A549 (cell line): Measurements from ENCODE around the gene TSFM. TPM values are rescaled to one million over a fixed set of nuclear protein-coding genes. Genes with fewer than 3 reads are reported as not detected.
A peak's percentile ranks its signal among the peaks of the same experiment; 100 is the strongest.

Source experiments
- ATAC-seq, 2 experiments: fragments of 200-7000 bp in 1 of 2; fragments of >200 bp in 1 of 2; cut with Nextera tagmentation in 1 of 2; cut with Tn5 transposase in 1 of 2; 3 replicates each; pipeline versions ENCODE4 v1.8.0 to v1.9.1; 2018 to 2020; ENCODE audit warnings: mild to moderate bottlenecking in 1 of 2, moderate library complexity in 1 of 2
- CTCF ChIA-PET: fragments of 300-600 bp; sonication (Branson Sonifier 250); formaldehyde crosslinking; extraction: SDS; loops from one replicate; lab custom pipeline; 2021; ENCODE audit warnings: antibody characterized with exemption, inconsistent platforms; lab: Yijun Ruan, JAX
- POLR2A ChIA-PET: fragments of 350-600 bp; formaldehyde crosslinking; extraction: SDS; loops from one replicate; lab custom pipeline; 2021; ENCODE audit warnings: antibody characterized with exemption, inconsistent platforms; lab: Yijun Ruan, JAX
- DNase-seq, 2 experiments: peaks; one replicate each; pipeline versions ENCODE4 v3.0.0 to v3.0.0-alpha.2; 2011 to 2016; ENCODE audit warnings: low read depth in 1 of 2, low spot score in 1 of 2
- FAIRE-seq: peaks from 2 replicates; lab custom pipeline; 2011; peaks lifted over from hg19 to GRCh38; lab: Jason Lieb, UNC
- H3K27ac ChIP-seq, 2 experiments: fragments of >200 bp; sonication (Bioruptor Twin); formaldehyde crosslinking; 3 replicates each; pipeline ENCODE4 v1.5.1; 2016 to 2017
- H3K4me1 ChIP-seq: fragments of >200 bp; sonication (Bioruptor Twin); formaldehyde crosslinking; 3 replicates; pipeline ENCODE4 v1.6.1; 2016
- H3K4me2 ChIP-seq: fragments of >200 bp; sonication (Bioruptor Twin); formaldehyde crosslinking; 3 replicates; pipeline ENCODE4 v1.6.1; 2016
- H3K4me3 ChIP-seq: fragments of >200 bp; sonication (Bioruptor Twin); formaldehyde crosslinking; 3 replicates; pipeline ENCODE4 v1.5.1; 2016
- H3K9me3 ChIP-seq: fragments of >200 bp; sonication (Bioruptor Twin); formaldehyde crosslinking; 3 replicates; pipeline ENCODE4 v1.6.1; 2016
- BHLHE40 ChIP-seq: IDR thresholded peaks from 2 replicates; pipeline ENCODE4 v1.6.1; 2012; ENCODE audit warnings: low read depth, low read length, inconsistent platforms
- CBX8 ChIP-seq: fragments of 200-600 bp; sonication (generic); IDR thresholded peaks from 2 replicates; pipeline ENCODE4 v1.6.1; 2016
- EHMT2 ChIP-seq: fragments of 200-600 bp; sonication (generic); IDR thresholded peaks from 2 replicates; pipeline ENCODE4 v1.6.1; 2016; ENCODE audit warnings: antibody characterized with exemption, low read depth, mild to moderate bottlenecking, moderate library complexity
- ESRRA ChIP-seq: fragments of 150-350 bp; IDR thresholded peaks from 2 replicates; pipeline ENCODE4 v1.6.1; 2014; ENCODE audit warnings: mild to moderate bottlenecking, low read length, borderline replicate concordance
- GATA3 ChIP-seq: IDR thresholded peaks from 2 replicates; pipeline ENCODE4 v1.6.1; 2012; ENCODE audit warnings: borderline replicate concordance
- HEYL ChIP-seq: fragments of 250-450 bp; sonication (Bioruptor Pico); IDR thresholded peaks from 2 replicates; pipeline ENCODE4 v1.8.0; 2021; ENCODE audit warnings: mild to moderate bottlenecking, moderate library complexity
- HOXB13 ChIP-seq: fragments of 250-450 bp; sonication (Bioruptor Pico); IDR thresholded peaks from 2 replicates; pipeline ENCODE4 v1.5.0; 2020; ENCODE audit warnings: low read depth, mild to moderate bottlenecking, moderate library complexity
- JUN ChIP-seq, 2 experiments: fragments of >200 bp; sonication (Bioruptor Twin); formaldehyde crosslinking; IDR thresholded peaks; 2 replicates in 1 of 2; 3 replicates in 1 of 2; pipeline ENCODE4 v1.6.1; 2016 to 2017
- KDM1A ChIP-seq: fragments of 200-600 bp; sonication (generic); IDR thresholded peaks from 2 replicates; pipeline ENCODE4 v1.6.1; 2016; ENCODE audit warnings: low read depth, mild to moderate bottlenecking
- KDM5A ChIP-seq: fragments of 200-600 bp; sonication (generic); IDR thresholded peaks from 2 replicates; pipeline ENCODE4 v1.6.1; 2016; ENCODE audit warnings: antibody characterized with exemption, mild to moderate bottlenecking
- MYC ChIP-seq: IDR thresholded peaks from 2 replicates; pipeline ENCODE4 v1.6.1; 2012; ENCODE audit warnings: mild to moderate bottlenecking, inconsistent platforms, low read length, improper control_type of control experiment, borderline replicate concordance
- NPAS2 ChIP-seq: fragments of 250-450 bp; sonication (Bioruptor Pico); IDR thresholded peaks from 2 replicates; pipeline ENCODE4 v1.8.0; 2022; ENCODE audit warnings: mild to moderate bottlenecking, moderate library complexity, borderline replicate concordance
- POLR2A ChIP-seq: IDR thresholded peaks from 2 replicates; pipeline ENCODE4 v1.6.1; 2012; ENCODE audit warnings: mild to moderate bottlenecking, low read length
- POLR2AphosphoS2 ChIP-seq: conservative IDR thresholded peaks from 2 replicates; pipeline ENCODE4 v1.6.1; 2012; ENCODE audit warnings: low read length, improper control_type of control experiment, inconsistent platforms
- RAD21 ChIP-seq, 2 experiments: fragments of >200 bp in 1 of 2; sonication (Bioruptor Twin) in 1 of 2; formaldehyde crosslinking in 1 of 2; IDR thresholded peaks in 1 of 2; conservative IDR thresholded peaks in 1 of 2; 2 replicates in 1 of 2; 3 replicates in 1 of 2; pipeline ENCODE4 v1.6.1; 2012 to 2018; ENCODE audit warnings: inconsistent platforms in 1 of 2
- RARB ChIP-seq: fragments of 250-450 bp; sonication (Bioruptor Pico); IDR thresholded peaks from 2 replicates; pipeline ENCODE4 v1.8.0; 2021; ENCODE audit warnings: mild to moderate bottlenecking, moderate library complexity
- TFCP2L1 ChIP-seq: fragments of 250-450 bp; sonication (Bioruptor Pico); IDR thresholded peaks from 2 replicates; pipeline ENCODE4 v1.5.0; 2021; ENCODE audit warnings: mild to moderate bottlenecking
- ZFP36 ChIP-seq: fragments of 450-650 bp; IDR thresholded peaks from 2 replicates; pipeline ENCODE4 v1.6.1; 2014; ENCODE audit warnings: borderline replicate concordance; ENCODE audit not compliant: partially characterized antibody
- ZSCAN20 ChIP-seq: fragments of 250-450 bp; sonication (Bioruptor Pico); IDR thresholded peaks from 2 replicates; pipeline ENCODE4 v1.8.0; 2022; ENCODE audit warnings: mild to moderate bottlenecking, moderate library complexity
- whole genome bisulfite sequencing: methylation state at CpG from one replicate; pipeline ENCODE4 v1.1.6; 2017; ENCODE audit errors: missing lambda C conversion rate; 5-methylcytosine and 5-hydroxymethylcytosine counted together
- polyA plus RNA-seq, 4 experiments: library from polyadenylated mRNA; depleted of rRNA in 3 of 4; stranded (reverse); fragments of >200 nt; fragmentation: RNase III in 1 of 4; extraction: RNeasy Plus Mini Kit Qiagen cat#74134 plus additional on column Dnase treatment in 1 of 4; gene quantifications; 2 replicates in 3 of 4; 3 replicates in 1 of 4; pipeline ENCODE4 v1.2.3, GENCODE V29; 2011 to 2017
- TF ChIP-seq, protein P1 (sequence below): IDR thresholded peaks from 2 replicates; pipeline ENCODE4 v1.6.1; 2012
- TF ChIP-seq, protein P2 (sequence below): IDR thresholded peaks from 2 replicates; pipeline ENCODE4 v1.6.1; 2012
- TF ChIP-seq, protein P3 (sequence below): IDR thresholded peaks from 2 replicates; pipeline ENCODE4 v1.6.1; 2012; ENCODE audit warnings: low read depth, borderline replicate concordance
- TF ChIP-seq, protein P4 (sequence below): fragments of 150-350 bp; IDR thresholded peaks from 2 replicates; pipeline ENCODE4 v1.6.1; 2014; ENCODE audit warnings: low read depth, mild to moderate bottlenecking, low read length
- TF ChIP-seq, protein P5 (sequence below): fragments of >200 bp; sonication (Bioruptor Twin); formaldehyde crosslinking; IDR thresholded peaks from 2 replicates; pipeline ENCODE4 v1.6.1; 2016

Gene TSFM
- polyA plus RNA-seq, 2 of the 4 experiments (the other 2 are of a cell fraction), result 31.7 to 60.2 TPM

DNA sequence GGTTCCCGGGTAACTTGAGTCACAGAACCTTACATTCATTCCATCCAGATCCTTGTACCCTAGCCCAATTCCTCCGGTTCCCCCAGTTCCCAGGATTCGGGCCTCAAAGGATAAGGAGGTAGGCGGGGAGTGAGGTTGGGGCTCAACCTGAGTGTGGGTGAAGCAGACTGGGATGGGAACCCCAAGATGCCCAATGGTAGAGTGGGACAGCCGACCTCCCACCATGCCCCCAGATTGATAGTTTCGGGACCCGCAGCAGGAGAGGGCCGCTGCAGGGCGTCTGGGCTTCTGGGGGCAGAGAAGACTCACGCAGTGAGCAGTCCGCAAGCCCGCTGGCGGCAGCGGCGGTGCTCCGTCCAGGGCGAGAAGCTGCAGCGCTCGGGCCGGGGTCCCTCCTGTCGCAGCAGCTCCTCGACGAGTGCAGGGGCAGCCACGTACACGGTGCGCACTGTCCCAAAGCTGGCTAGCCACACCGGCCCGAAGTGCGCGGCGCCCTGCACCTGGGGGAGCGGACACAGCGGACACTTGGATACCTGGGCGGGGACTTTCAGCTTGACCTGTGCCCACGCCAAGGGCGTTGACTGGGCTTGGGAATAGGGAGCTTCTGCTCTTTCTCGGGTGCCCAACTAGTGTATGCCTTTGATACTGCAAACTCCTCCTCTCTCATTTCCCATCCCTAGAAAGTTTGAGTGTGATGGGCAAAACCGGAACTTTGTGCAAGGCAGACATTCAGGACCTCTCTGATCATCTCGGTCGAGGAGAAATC is 16.7 kb upstream of the TSFM start:
- H3K27ac ChIP-seq, result peak overlapping the region; percentile 62 to 88; a peak in 5 of 6 replicates
- H3K4me1 ChIP-seq, result peaks cover 28% of the 10 kb centered on the region
- peak overlapping the region; percentile 52 for H3K4me3 ChIP-seq
- H3K4me2 ChIP-seq, result peak overlapping the region; percentile 98
- DNase-seq (no peak), FAIRE-seq (no peak), ATAC-seq (peak; percentile 28 to 47)
- 8% methylated on average over 25 of the region's 40 CpGs for WGBS
- ChIA-PET CTCF (interaction anchor here (0.9 to 8.0 kb wide), 12 partner anchors 9 to 183 kb away, joined by 3 to 117 read pairs (median 4); partner anchors contain the start of genes MARCHF9 and TSFM), POLR2A (interaction anchor here (2.2 kb wide), 1 partner anchor 21 kb away, joined by 7 read pairs; the partner anchor contains the start of gene TSPAN31)
- H3K9me3 ChIP-seq, result no peaks in the 10 kb centered on the region
- TF ChIP-seq TFCP2L1 (CRISPR knock-in tag) (no peak), EHMT2 (no peak), JUN (IDR thresholded peaks at IDR 0.05) (no peak)
- TF ChIP-seq, protein P1, sequence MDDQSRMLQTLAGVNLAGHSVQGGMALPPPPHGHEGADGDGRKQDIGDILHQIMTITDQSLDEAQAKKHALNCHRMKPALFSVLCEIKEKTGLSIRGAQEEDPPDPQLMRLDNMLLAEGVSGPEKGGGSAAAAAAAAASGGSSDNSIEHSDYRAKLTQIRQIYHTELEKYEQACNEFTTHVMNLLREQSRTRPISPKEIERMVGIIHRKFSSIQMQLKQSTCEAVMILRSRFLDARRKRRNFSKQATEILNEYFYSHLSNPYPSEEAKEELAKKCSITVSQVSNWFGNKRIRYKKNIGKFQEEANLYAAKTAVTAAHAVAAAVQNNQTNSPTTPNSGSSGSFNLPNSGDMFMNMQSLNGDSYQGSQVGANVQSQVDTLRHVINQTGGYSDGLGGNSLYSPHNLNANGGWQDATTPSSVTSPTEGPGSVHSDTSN, result peak; percentile 55
- TF ChIP-seq, protein P2, sequence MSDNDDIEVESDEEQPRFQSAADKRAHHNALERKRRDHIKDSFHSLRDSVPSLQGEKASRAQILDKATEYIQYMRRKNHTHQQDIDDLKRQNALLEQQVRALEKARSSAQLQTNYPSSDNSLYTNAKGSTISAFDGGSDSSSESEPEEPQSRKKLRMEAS, result 0 out of 2 replicates have a peak, but pooled peaks have one; percentile 29

DNA sequence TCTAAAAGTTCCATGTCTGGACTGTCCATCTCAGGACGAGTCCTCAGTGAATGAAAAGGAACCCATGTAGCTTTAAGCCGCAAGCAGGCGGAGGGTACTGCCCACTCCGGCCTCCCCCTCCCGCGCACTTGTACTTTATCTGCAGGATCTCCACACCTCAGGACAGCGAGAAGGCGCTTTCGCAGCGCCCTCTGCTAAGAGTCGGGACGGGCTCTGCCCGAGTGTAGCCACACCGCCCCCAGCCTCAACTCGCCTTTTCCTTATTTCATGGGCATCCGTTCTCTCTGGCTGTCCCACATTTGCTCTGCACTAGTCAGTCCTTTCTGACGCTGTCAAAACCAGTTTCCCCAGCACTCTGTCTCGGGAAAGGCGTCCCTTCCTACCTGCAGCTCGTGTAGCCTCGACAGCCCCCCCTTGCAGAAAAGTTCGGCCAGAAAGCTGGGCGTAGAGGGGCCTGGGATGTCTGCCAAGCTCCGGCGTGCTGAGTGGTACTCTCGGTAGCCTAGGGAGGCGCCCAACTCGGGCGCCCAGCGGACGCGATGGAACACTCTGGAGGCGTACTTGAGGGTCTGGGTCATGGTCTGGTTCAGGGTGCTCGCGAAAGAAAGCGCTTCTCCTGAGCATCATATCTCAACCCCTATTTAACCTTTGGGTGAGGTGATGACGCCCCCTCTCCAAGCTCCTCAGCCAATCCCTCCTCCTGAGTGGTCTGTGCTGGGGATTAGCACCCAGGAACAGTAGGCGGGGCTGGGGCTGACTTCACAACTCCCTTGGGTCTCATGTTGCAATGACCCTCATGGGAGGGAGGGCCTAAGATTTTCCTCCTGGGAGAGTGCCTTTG is 15.9 kb upstream of the TSFM start, which contains the start of gene CYP27B1:
Gene CYP27B1, minus strand, starts transcription at position 615 of the 841 bp plus-strand sequence. Its CDS starts 37 bp downstream, at position 578.
- Histone ChIP-seq H3K9me3 (no peaks in the 10 kb centered on the region), H3K4me3 (peak within 1 kb of the TSS; percentile 52), H3K4me1 (peaks cover 32% of the 10 kb centered on the region), H3K4me2 (peak within 1 kb of the TSS; percentile 98), H3K27ac (peak within 1 kb of the TSS in 1 of 2 experiments; percentile 88; a peak in 3 of 6 replicates)
- CTCF ChIA-PET, result interaction anchor here (0.9 to 8.0 kb wide), 16 partner anchors 8 to 183 kb away, joined by 3 to 117 read pairs (median 4); partner anchors contain the start of genes CDK4, MARCHF9 and TSFM
- WGBS, result 34% methylated on average over 38 of the region's 38 CpGs
- TF ChIP-seq ZSCAN20 (CRISPR knock-in tag) (no peak), MYC (no peak), NPAS2 (no peak), CBX8 (no peak), BHLHE40 (no peak), TFCP2L1 (CRISPR knock-in tag) (0 out of 2 replicates have a peak, but pooled peaks have one; percentile 18), ZFP36 (no peak), HEYL (CRISPR knock-in tag) (no peak), KDM1A (no peak), HOXB13 (no peak), POLR2AphosphoS2 (no peak), POLR2A (no peak), JUN (IDR thresholded peaks at IDR 0.05) (peak in 1 of 2 experiments; percentile 8; a peak in 1 of 5 replicates), ESRRA (no peak), RARB (no peak), GATA3 (peak; percentile 59), KDM5A (no peak), RAD21 (conservative IDR thresholded peaks at IDR 0.05 in 1 of 2, IDR thresholded peaks at IDR 0.05 in 1 of 2) (no peak)
- TF ChIP-seq, protein P3, sequence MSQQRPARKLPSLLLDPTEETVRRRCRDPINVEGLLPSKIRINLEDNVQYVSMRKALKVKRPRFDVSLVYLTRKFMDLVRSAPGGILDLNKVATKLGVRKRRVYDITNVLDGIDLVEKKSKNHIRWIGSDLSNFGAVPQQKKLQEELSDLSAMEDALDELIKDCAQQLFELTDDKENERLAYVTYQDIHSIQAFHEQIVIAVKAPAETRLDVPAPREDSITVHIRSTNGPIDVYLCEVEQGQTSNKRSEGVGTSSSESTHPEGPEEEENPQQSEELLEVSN, result no peak; the same call in 1 of the 2 replicates
- TF ChIP-seq, protein P4, sequence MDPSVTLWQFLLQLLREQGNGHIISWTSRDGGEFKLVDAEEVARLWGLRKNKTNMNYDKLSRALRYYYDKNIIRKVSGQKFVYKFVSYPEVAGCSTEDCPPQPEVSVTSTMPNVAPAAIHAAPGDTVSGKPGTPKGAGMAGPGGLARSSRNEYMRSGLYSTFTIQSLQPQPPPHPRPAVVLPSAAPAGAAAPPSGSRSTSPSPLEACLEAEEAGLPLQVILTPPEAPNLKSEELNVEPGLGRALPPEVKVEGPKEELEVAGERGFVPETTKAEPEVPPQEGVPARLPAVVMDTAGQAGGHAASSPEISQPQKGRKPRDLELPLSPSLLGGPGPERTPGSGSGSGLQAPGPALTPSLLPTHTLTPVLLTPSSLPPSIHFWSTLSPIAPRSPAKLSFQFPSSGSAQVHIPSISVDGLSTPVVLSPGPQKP, result no peak
- TF ChIP-seq, protein P5, sequence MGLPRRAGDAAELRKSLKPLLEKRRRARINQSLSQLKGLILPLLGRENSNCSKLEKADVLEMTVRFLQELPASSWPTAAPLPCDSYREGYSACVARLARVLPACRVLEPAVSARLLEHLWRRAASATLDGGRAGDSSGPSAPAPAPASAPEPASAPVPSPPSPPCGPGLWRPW, result no peak
- TF ChIP-seq, protein P2, result 0 out of 2 replicates have a peak, but pooled peaks have one; percentile 16
- no peak for FAIRE-seq
- peak; percentile 23 to 45 for ATAC-seq
- DNase-seq, result peak in 1 of 2 experiments; percentile 54
- POLR2A ChIA-PET, result interaction anchor here (1.1 to 2.2 kb wide), 3 partner anchors 10 to 31 kb away, joined by 3 to 7 read pairs (median 3); partner anchors contain the start of gene TSPAN31
